H1 (cell line): ENCODE measurements around the gene TEN1.

ENCODE experiments used
- CHD1 ChIP-seq: IDR thresholded peaks from 2 replicates; pipeline ENCODE4 v1.6.1; 2012; ENCODE audit warnings: low read depth, low read length, improper control_type of control experiment
- CHD2 ChIP-seq: IDR thresholded peaks from 2 replicates; pipeline ENCODE4 v1.6.1; 2012; ENCODE audit warnings: low read length, improper control_type of control experiment
- CHD7 ChIP-seq: fragments of 300-600 bp; sonication (generic); IDR thresholded peaks from 2 replicates; pipeline ENCODE4 v1.7.1; 2012; ENCODE audit warnings: low read length, moderate library complexity, mild to moderate bottlenecking, inconsistent platforms; ENCODE audit not compliant: insufficient replicate concordance
- EP300 ChIP-seq, 2 experiments: IDR thresholded peaks; 1 replicate in 1 of 2; 2 replicates in 1 of 2; pipeline ENCODE4 v1.6.1; 2011 to 2012; ENCODE audit warnings: low read depth in 2 of 2, low read length in 2 of 2, mild to moderate bottlenecking in 2 of 2, borderline replicate concordance in 1 of 2, inconsistent platforms in 1 of 2, moderate library complexity in 1 of 2
- SP1 ChIP-seq: IDR thresholded peaks from 2 replicates; pipeline ENCODE4 v1.6.1; 2011; ENCODE audit warnings: low read depth, low read length
- ZNF274 ChIP-seq: IDR thresholded peaks from 2 replicates; pipeline ENCODE4 v1.7.0; 2012; ENCODE audit warnings: low read length, borderline replicate concordance; ENCODE audit errors: extremely low read depth
- TF ChIP-seq, protein P1 (sequence below), 3 experiments: IDR thresholded peaks; 1 replicate in 2 of 3; 2 replicates in 1 of 3; pipeline versions ENCODE4 v1.5.1 to v1.6.1; 2011; ENCODE audit warnings: low read length in 3 of 3, mild to moderate bottlenecking in 3 of 3, inconsistent platforms in 2 of 3, low read depth in 1 of 3, moderate library complexity in 1 of 3; ENCODE audit not compliant: insufficient read depth in 1 of 3; ENCODE audit errors: control extremely low read depth in 1 of 3
- TF ChIP-seq, protein P2 (sequence below): IDR thresholded peaks from 2 replicates; pipeline ENCODE4 v1.6.1; 2012; ENCODE audit warnings: inconsistent platforms

DNA sequence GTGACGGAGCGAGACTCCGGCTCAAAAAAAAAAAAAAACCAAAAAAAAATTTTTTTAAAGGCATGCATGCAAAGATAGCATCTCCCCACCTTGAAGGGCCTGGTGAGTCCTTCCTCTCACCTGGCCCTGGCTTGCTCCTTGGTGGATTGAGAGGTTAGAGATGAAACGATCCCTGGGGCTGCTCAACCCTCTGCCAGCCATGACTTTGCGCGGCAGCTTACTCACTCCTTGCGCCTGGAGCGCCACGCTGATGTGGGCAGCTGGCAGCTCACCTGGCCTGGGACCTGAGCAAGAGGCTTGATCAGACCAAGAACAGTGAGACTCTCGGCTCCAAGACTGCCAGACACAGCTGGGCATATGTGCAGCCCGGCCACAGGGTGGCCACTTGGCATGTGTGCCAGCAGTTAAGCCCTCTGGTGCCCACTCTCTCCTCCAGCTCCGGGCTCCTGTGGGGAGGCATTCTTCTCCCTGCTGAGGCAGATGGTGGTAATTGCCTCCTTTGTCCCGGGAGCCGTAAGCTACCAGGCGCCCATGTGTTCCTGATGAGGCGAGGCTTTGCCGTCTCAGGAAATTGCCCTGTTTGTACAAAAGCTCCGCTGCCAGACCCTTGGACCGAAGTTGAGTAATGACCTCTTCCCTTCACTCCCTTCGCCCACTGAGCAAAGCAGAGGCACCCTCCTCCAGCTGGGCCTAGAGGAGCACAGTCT lies 53.2 kb downstream of the TEN1 start:
- TF ChIP-seq, protein P1, sequence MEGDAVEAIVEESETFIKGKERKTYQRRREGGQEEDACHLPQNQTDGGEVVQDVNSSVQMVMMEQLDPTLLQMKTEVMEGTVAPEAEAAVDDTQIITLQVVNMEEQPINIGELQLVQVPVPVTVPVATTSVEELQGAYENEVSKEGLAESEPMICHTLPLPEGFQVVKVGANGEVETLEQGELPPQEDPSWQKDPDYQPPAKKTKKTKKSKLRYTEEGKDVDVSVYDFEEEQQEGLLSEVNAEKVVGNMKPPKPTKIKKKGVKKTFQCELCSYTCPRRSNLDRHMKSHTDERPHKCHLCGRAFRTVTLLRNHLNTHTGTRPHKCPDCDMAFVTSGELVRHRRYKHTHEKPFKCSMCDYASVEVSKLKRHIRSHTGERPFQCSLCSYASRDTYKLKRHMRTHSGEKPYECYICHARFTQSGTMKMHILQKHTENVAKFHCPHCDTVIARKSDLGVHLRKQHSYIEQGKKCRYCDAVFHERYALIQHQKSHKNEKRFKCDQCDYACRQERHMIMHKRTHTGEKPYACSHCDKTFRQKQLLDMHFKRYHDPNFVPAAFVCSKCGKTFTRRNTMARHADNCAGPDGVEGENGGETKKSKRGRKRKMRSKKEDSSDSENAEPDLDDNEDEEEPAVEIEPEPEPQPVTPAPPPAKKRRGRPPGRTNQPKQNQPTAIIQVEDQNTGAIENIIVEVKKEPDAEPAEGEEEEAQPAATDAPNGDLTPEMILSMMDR (IDR thresholded peaks at IDR 0.05; ENCODE audit: control extremely low read depth in 1 of 3, insufficient read depth in 1 of 3, low read depth in 1 of 3, low read length in 3 of 3), result no peak
- TF ChIP-seq ZNF274 (no peak), CHD7 (no peak), EP300 (IDR thresholded peaks at IDR 0.05; ENCODE audit: borderline replicate concordance in 1 of 2, low read depth in 2 of 2, low read length in 2 of 2) (no peak), SP1 (no peak), CHD1 (no peak), CHD2 (no peak)
- TF ChIP-seq, protein P2, sequence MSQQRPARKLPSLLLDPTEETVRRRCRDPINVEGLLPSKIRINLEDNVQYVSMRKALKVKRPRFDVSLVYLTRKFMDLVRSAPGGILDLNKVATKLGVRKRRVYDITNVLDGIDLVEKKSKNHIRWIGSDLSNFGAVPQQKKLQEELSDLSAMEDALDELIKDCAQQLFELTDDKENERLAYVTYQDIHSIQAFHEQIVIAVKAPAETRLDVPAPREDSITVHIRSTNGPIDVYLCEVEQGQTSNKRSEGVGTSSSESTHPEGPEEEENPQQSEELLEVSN, result peak; percentile 28; the same call in 1 of the 2 replicates
